Activated T-helper 1 cell treated with anti-CD3 and anti-CD28 coated beads, Interleukin-2, amount 50 U/mL, for 16 hours (primary cell): ENCODE measurements around the gene PPFIA2.
"Not testable (repeated sequence)": the region's sequence is repeated elsewhere in the genome, so short reads cannot be mapped to it uniquely, and the experiment has no call there.

ENCODE experiments used
- DNase-seq, 2 donors: peaks; one replicate each; pipeline ENCODE4 v3.0.0-alpha.2; 2020; ENCODE audit warnings: low read depth in 1 of 2, low spot score in 1 of 2

PPFIA2 gene

GRCh38 chr12:81216739-81217138 lies 542.4 kb downstream of the PPFIA2 start:
- DNase-seq = no peak

GRCh38 chr12:81212996-81213696 lies 546.0 kb downstream of the PPFIA2 start:
- DNase-seq = no peak

GRCh38 chr12:81211306-81211705 lies 547.8 kb downstream of the PPFIA2 start:
- no peak for DNase-seq

- DNase-seq = not testable (repeated sequence)
Observed at GRCh38 chr12:81209772-81210225, 549.4 kb downstream of the PPFIA2 start.

GRCh38 chr12:81209012-81209411 lies 550.1 kb downstream of the PPFIA2 start:
- DNase-seq = no peak

GRCh38 chr12:81208187-81208911 lies 550.8 kb downstream of the PPFIA2 start:
- DNase-seq = no peak
